DND-41 (cell line): ENCODE measurements around the gene NKPD1.
A peak's percentile ranks its signal among the peaks of the same experiment; 100 is the strongest.

Experiments used
- ATAC-seq: fragments of 200-7000 bp; cut with Tn5 transposase; 3 replicates; pipeline ENCODE4 v1.9.1; 2021; ENCODE audit warnings: low read depth; ENCODE audit not compliant: insufficient read depth
- DNase-seq: peaks from one replicate; pipeline ENCODE4 v3.0.0-alpha.2; 2020
- H2AFZ ChIP-seq: 2 replicates; pipeline ENCODE4 v1.6.0; 2012; ENCODE audit warnings: low read depth, low read length
- H3K27ac ChIP-seq: 2 replicates; pipeline ENCODE4 v1.5.1; 2012; ENCODE audit warnings: low read length, inconsistent platforms
- H3K27me3 ChIP-seq: fragments of 200-600 bp; sonication (generic); 2 replicates; pipeline ENCODE4 v1.6.0; 2012; ENCODE audit warnings: low read length, mild to moderate bottlenecking, inconsistent platforms; ENCODE audit not compliant: insufficient read depth, poor library complexity
- H3K36me3 ChIP-seq: 2 replicates; pipeline ENCODE4 v1.5.1; 2012; ENCODE audit warnings: low read length, inconsistent platforms; ENCODE audit not compliant: insufficient read depth
- H3K4me1 ChIP-seq: 2 replicates; pipeline ENCODE4 v1.5.1; 2012; ENCODE audit warnings: mild to moderate bottlenecking, low read length; ENCODE audit not compliant: insufficient read depth
- H3K4me2 ChIP-seq: 2 replicates; pipeline ENCODE4 v1.6.0; 2012; ENCODE audit warnings: mild to moderate bottlenecking, moderate library complexity, low read length, inconsistent platforms; ENCODE audit not compliant: insufficient read depth
- H3K4me3 ChIP-seq, 2 experiments: fragments of 200-600 bp in 1 of 2; shearing (Covaris generic) in 1 of 2; 2 replicates each; pipeline ENCODE4 v1.5.1; 2012 to 2016; ENCODE audit warnings: inconsistent platforms in 2 of 2, low read length in 2 of 2, mild to moderate bottlenecking in 2 of 2, low read depth in 1 of 2, moderate library complexity in 1 of 2
- H3K79me2 ChIP-seq: 2 replicates; pipeline ENCODE4 v1.6.0; 2012; ENCODE audit warnings: low read length, inconsistent platforms; ENCODE audit not compliant: insufficient read depth
- H3K9ac ChIP-seq: 2 replicates; pipeline ENCODE4 v1.6.0; 2012; ENCODE audit warnings: low read depth, mild to moderate bottlenecking, inconsistent platforms, low read length, moderate library complexity
- H3K9me3 ChIP-seq: 2 replicates; pipeline ENCODE4 v1.5.1; 2012; ENCODE audit warnings: low read length, moderate library complexity, mild to moderate bottlenecking, inconsistent platforms; ENCODE audit not compliant: insufficient read depth, severe bottlenecking
- H4K20me1 ChIP-seq: 2 replicates; pipeline ENCODE4 v1.6.0; 2012; ENCODE audit warnings: low read length; ENCODE audit not compliant: insufficient read depth
- CTCF ChIP-seq: IDR thresholded peaks from 2 replicates; pipeline ENCODE4 v1.5.1; 2012; ENCODE audit warnings: borderline replicate concordance, low read length, moderate library complexity, mild to moderate bottlenecking; ENCODE audit not compliant: poor library complexity, severe bottlenecking; ENCODE audit errors: extremely low read depth
- EZH2 ChIP-seq: IDR thresholded peaks from 3 replicates; pipeline ENCODE4 v1.6.1; 2012; ENCODE audit warnings: borderline replicate concordance, low read depth, mild to moderate bottlenecking, moderate library complexity, low read length, inconsistent platforms; ENCODE audit not compliant: severe bottlenecking

NKPD1 gene

GRCh38 chr19:45147835-45148676 lies 12.7 kb downstream of the NKPD1 start:
- Histone ChIP-seq H3K27ac (no peak overlapping the region), H3K9me3 (no peaks in the 10 kb centered on the region), H3K4me1 (no peaks in the 10 kb centered on the region), H3K79me2 (no peaks in the 10 kb centered on the region), H2AFZ (no peak overlapping the region), H4K20me1 (peaks cover 16% of the 10 kb centered on the region; the same call in 1 of the 2 replicates), H3K9ac (no peak overlapping the region), H3K4me3 (no peak overlapping the region), H3K4me2 (no peak overlapping the region), H3K27me3 (no peaks in the 10 kb centered on the region), H3K36me3 (peaks cover 40% of the 10 kb centered on the region)
- DNase-seq: no peak
- TF ChIP-seq CTCF (peak; percentile 6), EZH2 (no peak)
- no peak for ATAC-seq

GRCh38 chr19:45146741-45147205 lies 14.0 kb downstream of the NKPD1 start:
- H3K36me3 ChIP-seq: peaks cover 53% of the 10 kb centered on the region
- no peaks in the 10 kb centered on the region for H3K4me1 ChIP-seq
- H3K27me3 ChIP-seq: no peaks in the 10 kb centered on the region
- TF ChIP-seq EZH2: no peak
- TF ChIP-seq CTCF: no peak
- no peak overlapping the region for H3K27ac ChIP-seq
- H3K79me2 ChIP-seq: no peaks in the 10 kb centered on the region
- no peak overlapping the region for H3K4me2 ChIP-seq
- H3K9ac ChIP-seq: no peak overlapping the region
- H3K4me3 ChIP-seq: no peak overlapping the region
- no peaks in the 10 kb centered on the region for H3K9me3 ChIP-seq
- DNase-seq: no peak
- no peak for ATAC-seq
- peaks cover 29% of the 10 kb centered on the region; the same call in 1 of the 2 replicates for H4K20me1 ChIP-seq
- H2AFZ ChIP-seq: no peak overlapping the region

GRCh38 chr19:45146251-45146650 lies 14.5 kb downstream of the NKPD1 start:
- H3K4me3 ChIP-seq: no peak overlapping the region
- no peak overlapping the region for H3K27ac ChIP-seq
- no peaks in the 10 kb centered on the region for H3K27me3 ChIP-seq
- no peak overlapping the region for H2AFZ ChIP-seq
- H3K4me1 ChIP-seq: no peaks in the 10 kb centered on the region
- ATAC-seq (no peak), DNase-seq (no peak)
- H4K20me1 ChIP-seq: peaks cover 33% of the 10 kb centered on the region; the same call in 1 of the 2 replicates
- H3K9me3 ChIP-seq: no peaks in the 10 kb centered on the region
- TF ChIP-seq CTCF: no peak
- TF ChIP-seq EZH2: no peak
- no peaks in the 10 kb centered on the region for H3K79me2 ChIP-seq
- no peak overlapping the region for H3K4me2 ChIP-seq
- H3K9ac ChIP-seq: no peak overlapping the region
- H3K36me3 ChIP-seq: peaks cover 58% of the 10 kb centered on the region
